ENCODE data around the gene AP3S1. TPM values are rescaled to one million over a fixed set of nuclear protein-coding genes. Genes with fewer than 3 reads are reported as not detected.
"Not testable (repeated sequence)": the region's sequence is repeated elsewhere in the genome, so short reads cannot be mapped to it uniquely, and the experiment has no call there.

Gene AP3S1
- total RNA-seq, 2 donors from 2014 or later, result 91.0 to 92.1 TPM

GRCh38 chr5:115818821-115819220, 22.9 kb upstream of the AP3S1 start:
- DNase-seq (ENCODE audit: low spot score), result peak; percentile 77
- intact Hi-C loops (cut with DNase I), result no loop called here

GRCh38 chr5:115820846-115821245, 20.9 kb upstream of the AP3S1 start:
- intact Hi-C loops (cut with DNase I), result no loop called here
- no peak for DNase-seq (ENCODE audit: low spot score)

GRCh38 chr5:115824983-115825382, 16.8 kb upstream of the AP3S1 start:
- DNase-seq (ENCODE audit: low spot score); intact Hi-C loops (cut with DNase I): not testable (repeated sequence)

- DNase-seq (ENCODE audit: low spot score), result no peak
- intact Hi-C loops (cut with DNase I), result no loop called here
These were observed 15.8 kb upstream of the AP3S1 start for GRCh38 chr5:115825948-115826347.

GRCh38 chr5:115829913-115830312, 11.8 kb upstream of the AP3S1 start:
- DNase-seq (ENCODE audit: low spot score), result no peak
- intact Hi-C loops (cut with DNase I), result no loop called here

GRCh38 chr5:115831163-115831768, 10.5 kb upstream of the AP3S1 start:
- intact Hi-C loops (cut with DNase I), result no loop called here
- no peak for DNase-seq (ENCODE audit: low spot score)

- no peak for DNase-seq (ENCODE audit: low spot score)
- intact Hi-C loops (cut with DNase I), result loop anchor here in 1 of 2 donors (5.0 kb wide), 2 partner anchors 203 to 232 kb away; no protein-coding TSS in a partner anchor
These were observed 6.3 kb upstream of the AP3S1 start for GRCh38 chr5:115835481-115835880.

GRCh38 chr5:115838885-115839518, 2.7 kb upstream of the AP3S1 start:
- intact Hi-C loops (cut with DNase I), result loop anchor here in 1 of 2 donors (5.0 kb wide), 2 partner anchors 207 to 228 kb away; no protein-coding TSS in a partner anchor
- DNase-seq (ENCODE audit: low spot score), result no peak

- intact Hi-C loops (cut with DNase I), result no loop called here
- DNase-seq (ENCODE audit: low spot score), result no peak
These were observed 862 bp upstream of the AP3S1 start for GRCh38 chr5:115840873-115841272.

- DNase-seq (ENCODE audit: low spot score), result no peak
- intact Hi-C loops (cut with DNase I), result no loop called here
These were observed 577 bp downstream of the AP3S1 start for GRCh38 chr5:115842089-115842935.

GRCh38 chr5:115842952-115843351, 1.2 kb downstream of the AP3S1 start:
- intact Hi-C loops (cut with DNase I), result no loop called here
- no peak for DNase-seq (ENCODE audit: low spot score)

- intact Hi-C loops (cut with DNase I), result no loop called here
- no peak for DNase-seq (ENCODE audit: low spot score)
These were observed 1.9 kb downstream of the AP3S1 start for GRCh38 chr5:115843444-115844130.

GRCh38 chr5:115844321-115844817, 2.6 kb downstream of the AP3S1 start:
- intact Hi-C loops (cut with DNase I), result no loop called here
- no peak for DNase-seq (ENCODE audit: low spot score)

GRCh38 chr5:115847290-115847689, 5.6 kb downstream of the AP3S1 start:
- intact Hi-C loops (cut with DNase I), result no loop called here
- no peak for DNase-seq (ENCODE audit: low spot score)

GRCh38 chr5:115849258-115849798, 7.6 kb downstream of the AP3S1 start:
- DNase-seq (ENCODE audit: low spot score), result no peak
- intact Hi-C loops (cut with DNase I), result no loop called here

GRCh38 chr5:115850744-115851416, 9.1 kb downstream of the AP3S1 start:
- DNase-seq (ENCODE audit: low spot score), result no peak
- intact Hi-C loops (cut with DNase I), result no loop called here

- no peak for DNase-seq (ENCODE audit: low spot score)
- intact Hi-C loops (cut with DNase I), result no loop called here
These were observed 12.4 kb downstream of the AP3S1 start for GRCh38 chr5:115854139-115854538.

- intact Hi-C loops (cut with DNase I), result no loop called here
- no peak for DNase-seq (ENCODE audit: low spot score)
These were observed 14.2 kb downstream of the AP3S1 start for GRCh38 chr5:115855959-115856358.

- intact Hi-C loops (cut with DNase I), result no loop called here
- DNase-seq (ENCODE audit: low spot score), result no peak
These were observed 15.3 kb downstream of the AP3S1 start for GRCh38 chr5:115857057-115857479.

Measured in posterior vena cava (tissue), 2 donors.